Astrocyte (in vitro differentiated cells and primary cell): ENCODE measurements around the gene COL26A1. TPM values are rescaled to one million over a fixed set of nuclear protein-coding genes. Genes with fewer than 3 reads are reported as not detected.
A peak's percentile ranks its signal among the peaks of the same experiment; 100 is the strongest.

Experiments used
- DNase-seq: peaks from one replicate; pipeline ENCODE4 v3.0.0-alpha.2; 2010; ENCODE audit warnings: low read depth
- FAIRE-seq: peaks from 2 replicates; lab custom pipeline; 2011; peaks lifted over from hg19 to GRCh38; lab: Jason Lieb, UNC
- H2AFZ ChIP-seq: 2 replicates; pipeline ENCODE4 v1.6.0; 2012; ENCODE audit warnings: low read depth, low read length, inconsistent platforms
- H3K27ac ChIP-seq: 2 replicates; pipeline ENCODE4 v1.5.1; 2011; ENCODE audit warnings: low read depth, low read length, inconsistent platforms
- H3K27me3 ChIP-seq: 2 replicates; pipeline ENCODE4 v1.6.0; 2011; ENCODE audit warnings: low read length, inconsistent platforms; ENCODE audit not compliant: insufficient read depth
- H3K36me3 ChIP-seq: 2 replicates; pipeline ENCODE4 v1.5.1; 2011; ENCODE audit warnings: low read length, inconsistent platforms; ENCODE audit not compliant: insufficient read depth
- H3K4me1 ChIP-seq: 2 replicates; pipeline ENCODE4 v1.5.1; 2011; ENCODE audit warnings: low read length, inconsistent platforms; ENCODE audit not compliant: insufficient read depth
- H3K4me2 ChIP-seq: 2 replicates; pipeline ENCODE4 v1.6.0; 2012; ENCODE audit warnings: low read length, inconsistent platforms
- H3K4me3 ChIP-seq: 2 replicates; pipeline ENCODE4 v1.5.1; 2011; ENCODE audit warnings: low read depth, mild to moderate bottlenecking, low read length, inconsistent platforms; ENCODE audit not compliant: insufficient read depth
- H3K79me2 ChIP-seq: 2 replicates; pipeline ENCODE4 v1.6.0; 2012; ENCODE audit warnings: mild to moderate bottlenecking, low read length, inconsistent platforms; ENCODE audit not compliant: insufficient read depth
- H3K9ac ChIP-seq: 2 replicates; pipeline ENCODE4 v1.6.0; 2012; ENCODE audit warnings: mild to moderate bottlenecking, low read length, inconsistent platforms
- H3K9me3 ChIP-seq: 2 replicates; pipeline ENCODE4 v1.5.1; 2012; ENCODE audit warnings: low read depth, mild to moderate bottlenecking, low read length, inconsistent platforms; ENCODE audit not compliant: insufficient read depth
- H4K20me1 ChIP-seq: 2 replicates; pipeline ENCODE4 v1.6.0; 2012; ENCODE audit warnings: low read length, inconsistent platforms; ENCODE audit not compliant: insufficient read depth
- H3K27ac Mint-ChIP-seq: one replicate; pipeline ENCODE4 v1.8.0; 2021; ENCODE audit warnings: mild to moderate bottlenecking, mixed read lengths; ENCODE audit not compliant: unreplicated experiment
- H3K27me3 Mint-ChIP-seq: one replicate; pipeline ENCODE4 v1.8.0; 2021; ENCODE audit warnings: low read depth, mixed read lengths; ENCODE audit not compliant: unreplicated experiment
- H3K36me3 Mint-ChIP-seq: one replicate; pipeline ENCODE4 v1.8.0; 2021; ENCODE audit warnings: low read depth, mixed read lengths; ENCODE audit not compliant: unreplicated experiment
- H3K4me1 Mint-ChIP-seq: one replicate; pipeline ENCODE4 v1.8.0; 2021; ENCODE audit warnings: low read depth, mixed read lengths; ENCODE audit not compliant: unreplicated experiment
- H3K4me3 Mint-ChIP-seq: one replicate; pipeline ENCODE4 v1.8.0; 2021; ENCODE audit warnings: mild to moderate bottlenecking, moderate library complexity, mixed read lengths; ENCODE audit not compliant: unreplicated experiment
- H3K9me3 Mint-ChIP-seq: one replicate; pipeline ENCODE4 v1.8.0; 2021; ENCODE audit warnings: mild to moderate bottlenecking, mixed read lengths; ENCODE audit not compliant: unreplicated experiment
- CTCF ChIP-seq: IDR thresholded peaks from 2 replicates; pipeline ENCODE4 v1.5.1; 2011; ENCODE audit warnings: low read depth, mild to moderate bottlenecking, inconsistent platforms, low read length, moderate library complexity; ENCODE audit not compliant: insufficient read depth
- EZH2 ChIP-seq: IDR thresholded peaks from 2 replicates; pipeline ENCODE4 v1.6.1; 2012; ENCODE audit warnings: mild to moderate bottlenecking, low read length, inconsistent platforms; ENCODE audit not compliant: insufficient read depth
- total RNA-seq: library from RNA; stranded (reverse); gene quantifications from 2 replicates; pipeline ENCODE4 v1.2.1, GENCODE V29; 2021

The COL26A1 gene
- total RNA-seq, 1 donor from 2014 or later = 7.1 TPM

DNA sequence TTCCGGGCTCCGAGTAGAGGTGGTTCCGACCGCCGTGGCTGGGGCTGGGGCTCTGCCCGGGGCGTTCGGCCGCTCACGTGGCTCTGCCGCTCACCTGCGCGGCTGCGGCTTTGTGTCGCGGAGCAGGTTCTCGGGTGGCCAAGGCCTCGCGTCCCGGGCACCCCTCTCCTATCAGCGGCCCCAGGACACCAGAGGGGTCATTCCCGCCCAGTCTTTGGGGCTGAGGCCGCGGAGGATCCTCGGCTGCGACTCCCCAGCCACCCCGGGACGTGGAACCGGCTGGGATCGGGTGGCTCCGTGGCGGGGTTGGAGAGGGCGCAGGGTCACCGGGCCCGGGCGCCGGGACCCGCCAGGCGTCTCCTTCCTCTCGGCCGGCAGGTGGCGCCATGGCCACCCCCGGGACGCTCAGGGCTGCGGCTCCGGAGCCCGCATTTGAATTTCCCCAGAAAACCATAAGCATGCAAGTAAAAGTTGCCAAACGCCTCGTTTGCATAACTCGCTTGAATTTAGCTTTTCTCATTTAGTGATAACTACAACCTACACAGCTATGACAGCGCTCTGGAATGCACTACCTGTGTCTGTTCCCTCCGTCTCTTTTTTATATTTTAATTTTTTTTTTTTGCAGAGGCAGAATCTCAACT, 1.2 kb downstream of the COL26A1 start:
- Histone ChIP-seq H3K36me3 (no peaks in the 10 kb centered on the region), H3K27me3 (peaks cover 19% of the 10 kb centered on the region), H3K4me1 (peaks cover 4% of the 10 kb centered on the region), H3K79me2 (no peaks in the 10 kb centered on the region), H3K4me3 (peak overlapping the region; percentile 42), H4K20me1 (no peaks in the 10 kb centered on the region), H3K9me3 (no peaks in the 10 kb centered on the region), H3K4me2 (peak overlapping the region; percentile 82), H3K27ac (no peak overlapping the region), H2AFZ (peak overlapping the region; percentile 78), H3K9ac (no peak overlapping the region)
- Mint-ChIP-seq H3K9me3 (no peaks in the 10 kb centered on the region), H3K27me3 (peaks cover 10% of the 10 kb centered on the region), H3K4me1 (peaks cover 14% of the 10 kb centered on the region), H3K36me3 (no peaks in the 10 kb centered on the region), H3K27ac (no peak overlapping the region), H3K4me3 (peak overlapping the region; percentile 74)
- FAIRE-seq (no peak), DNase-seq (peak; percentile 20)
- TF ChIP-seq EZH2 (peak; percentile 78), CTCF (peak; percentile 59)

DNA sequence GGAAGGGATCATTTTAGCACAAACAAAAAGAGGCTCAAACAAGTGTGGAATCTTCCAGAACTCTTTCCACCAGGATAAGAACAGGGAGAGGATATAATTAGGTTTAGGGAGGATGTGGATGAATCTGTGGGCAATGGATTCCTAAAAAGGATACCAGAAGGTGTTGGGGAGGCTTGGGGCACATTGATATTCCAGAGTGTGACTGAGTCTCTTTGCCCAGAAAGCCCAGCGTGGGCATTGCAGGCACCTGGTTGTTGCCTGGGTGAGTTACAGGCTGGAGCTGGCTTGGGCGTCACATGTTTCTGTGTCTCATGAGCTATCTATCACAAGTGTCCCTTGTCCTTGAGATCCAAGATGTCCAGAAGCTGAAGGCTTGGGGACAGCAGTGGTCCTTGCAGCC, 3.3 kb downstream of the COL26A1 start:
- Histone ChIP-seq H3K9ac (no peak overlapping the region), H3K4me3 (no peak overlapping the region), H3K4me1 (peaks cover 4% of the 10 kb centered on the region), H2AFZ (no peak overlapping the region), H3K79me2 (no peaks in the 10 kb centered on the region), H3K4me2 (no peak overlapping the region), H3K27me3 (peaks cover 21% of the 10 kb centered on the region), H3K36me3 (no peaks in the 10 kb centered on the region), H3K9me3 (no peaks in the 10 kb centered on the region), H3K27ac (no peak overlapping the region), H4K20me1 (no peaks in the 10 kb centered on the region)
- no peak for TF ChIP-seq EZH2
- no peak for TF ChIP-seq CTCF
- H3K36me3 Mint-ChIP-seq = no peaks in the 10 kb centered on the region
- H3K27me3 Mint-ChIP-seq = peaks cover 10% of the 10 kb centered on the region
- DNase-seq = no peak
- no peak for FAIRE-seq
- H3K4me3 Mint-ChIP-seq = no peak overlapping the region
- peaks cover 14% of the 10 kb centered on the region for H3K4me1 Mint-ChIP-seq
- H3K9me3 Mint-ChIP-seq = no peaks in the 10 kb centered on the region
- no peak overlapping the region for H3K27ac Mint-ChIP-seq

GRCh38 chr7:101367676-101368075, 5.0 kb downstream of the COL26A1 start:
- H3K27ac ChIP-seq = no peak overlapping the region

More at GRCh38 chr7:101367676-101368075, 5.0 kb downstream of the COL26A1 start:
- Histone ChIP-seq H3K27me3 (peaks cover 17% of the 10 kb centered on the region), H3K4me1 (peaks cover 4% of the 10 kb centered on the region), H2AFZ (no peak overlapping the region), H4K20me1 (no peaks in the 10 kb centered on the region), H3K9ac (no peak overlapping the region), H3K4me3 (no peak overlapping the region), H3K36me3 (no peaks in the 10 kb centered on the region), H3K4me2 (no peak overlapping the region), H3K79me2 (no peaks in the 10 kb centered on the region), H3K9me3 (no peaks in the 10 kb centered on the region)
- H3K36me3 Mint-ChIP-seq = no peaks in the 10 kb centered on the region
- DNase-seq (no peak), FAIRE-seq (no peak)
- peak overlapping the region; percentile 17 for H3K27ac Mint-ChIP-seq
- no peaks in the 10 kb centered on the region for H3K9me3 Mint-ChIP-seq
- TF ChIP-seq EZH2 = no peak
- H3K4me3 Mint-ChIP-seq = no peak overlapping the region
- H3K4me1 Mint-ChIP-seq = peaks cover 14% of the 10 kb centered on the region
- peaks cover 6% of the 10 kb centered on the region for H3K27me3 Mint-ChIP-seq
